Inferior parietal cortex (tissue), 1 donor: ENCODE results near the gene PFKP.
A peak's percentile ranks its signal among the peaks of the same experiment; 100 is the strongest.

ENCODE experiments used
- DNase-seq: peaks from one replicate; pipeline ENCODE4 v3.0.0-alpha.2; 2016; ENCODE audit errors: extremely low spot score

PFKP gene

GRCh38 chr10:3135006-3135405, 67.7 kb downstream of the PFKP start:
- DNase-seq, result no peak

DNA sequence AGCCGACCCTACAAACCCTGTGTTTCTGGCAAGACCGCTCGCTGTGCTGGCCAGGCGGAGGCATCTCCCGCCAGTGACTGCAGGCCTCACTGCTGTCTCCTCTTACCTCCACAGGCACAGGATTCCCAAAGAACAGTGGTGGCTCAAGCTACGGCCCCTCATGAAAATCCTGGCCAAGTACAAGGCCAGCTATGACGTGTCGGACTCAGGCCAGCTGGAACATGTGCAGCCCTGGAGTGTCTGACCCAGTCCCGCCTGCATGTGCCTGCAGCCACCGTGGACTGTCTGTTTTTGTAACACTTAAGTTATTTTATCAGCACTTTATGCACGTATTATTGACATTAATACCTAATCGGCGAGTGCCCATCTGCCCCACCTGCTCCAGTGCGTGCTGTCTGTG, 69.0 kb downstream of the PFKP start:
- no peak for DNase-seq

- peak; percentile 69 for DNase-seq
Measured at GRCh38 chr10:3136763-3137611, 69.6 kb downstream of the PFKP start.

GRCh38 chr10:3137958-3138726, 70.8 kb downstream of the PFKP start:
- no peak for DNase-seq

DNA sequence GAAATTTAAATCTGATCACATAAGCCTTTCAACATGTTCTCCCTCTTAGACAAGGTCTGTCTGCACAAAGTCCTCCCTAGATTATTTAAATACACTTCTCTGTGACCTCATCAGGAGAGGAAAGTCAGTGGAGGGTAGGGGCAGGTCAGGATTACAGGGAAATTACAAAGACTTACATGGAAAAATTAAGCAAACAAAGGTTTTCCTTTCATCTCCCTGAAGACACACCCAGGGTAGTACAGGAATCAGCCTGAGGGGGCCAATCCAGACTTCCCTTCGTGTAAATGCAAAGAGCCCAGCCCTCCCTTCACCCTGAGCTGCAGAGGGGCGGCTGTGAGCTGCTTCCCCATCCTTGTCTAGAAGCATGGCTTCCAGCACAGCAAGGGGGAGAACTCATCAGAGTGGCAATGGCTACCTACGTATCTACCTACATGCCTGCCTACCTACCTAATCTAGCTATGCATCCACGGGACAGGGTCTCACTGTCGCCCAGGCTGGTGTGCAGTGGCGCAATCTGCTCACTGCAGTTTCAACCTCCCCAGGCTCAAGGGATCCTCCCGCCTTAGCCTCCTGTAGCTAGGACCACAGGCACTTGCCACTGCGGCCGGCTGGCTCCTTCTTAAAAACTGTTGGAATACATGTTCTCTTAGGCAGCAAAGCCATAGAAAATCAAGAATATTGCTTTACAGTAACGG, 72.0 kb downstream of the PFKP start:
- DNase-seq, result no peak

DNA sequence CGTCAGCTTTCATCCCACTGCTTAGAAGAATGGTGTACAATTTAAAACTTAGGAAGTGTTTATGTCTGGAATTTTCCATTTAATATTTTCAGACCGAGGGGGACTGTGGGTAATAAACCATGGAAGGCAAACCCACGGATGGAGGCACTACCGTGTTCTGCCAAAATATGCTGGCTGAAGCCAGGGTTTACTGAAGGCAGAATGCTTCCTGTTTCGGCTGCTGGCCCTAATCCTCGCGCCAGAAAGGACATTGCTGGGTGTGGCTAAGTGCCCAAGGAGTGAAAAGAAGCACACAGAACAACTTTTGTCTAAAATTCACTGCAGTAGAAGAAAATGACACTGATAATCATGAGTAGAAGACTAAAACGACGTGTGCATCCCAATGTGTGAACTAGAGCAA, 72.9 kb downstream of the PFKP start:
- DNase-seq, result no peak

GRCh38 chr10:3141351-3142005, 74.1 kb downstream of the PFKP start:
- DNase-seq, result no peak

GRCh38 chr10:3142146-3142875, 75.0 kb downstream of the PFKP start:
- no peak for DNase-seq

GRCh38 chr10:3143366-3143765, 76.0 kb downstream of the PFKP start:
- no peak for DNase-seq

DNA sequence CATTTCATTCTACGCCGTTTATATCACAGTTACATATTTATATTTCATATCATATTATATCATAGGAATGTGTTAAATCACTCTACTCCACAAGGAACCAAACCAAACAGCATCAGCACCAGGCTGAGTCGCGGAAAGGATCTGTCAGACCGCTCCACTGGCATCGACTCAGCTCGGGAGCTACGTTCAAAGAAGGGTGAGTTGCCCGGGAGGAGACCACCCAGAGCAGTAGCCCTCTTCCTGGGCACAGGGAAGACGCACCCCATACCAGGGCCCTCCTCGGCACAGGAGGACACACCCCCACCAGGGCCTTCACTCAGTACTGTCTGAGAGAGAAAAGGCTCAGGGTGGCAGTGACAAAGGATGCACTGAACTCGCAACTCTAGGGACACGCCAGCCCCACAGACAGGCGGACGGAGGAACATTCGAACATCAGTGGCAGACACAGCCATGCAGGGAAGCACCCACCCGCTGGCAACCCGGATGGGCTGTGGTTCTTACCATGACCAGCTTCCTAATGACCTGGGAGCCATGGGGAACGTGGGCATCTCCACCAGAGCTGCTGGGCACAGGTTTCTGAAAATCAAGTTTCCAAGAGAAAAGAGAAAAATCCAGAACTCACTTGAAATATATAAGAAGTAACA, 76.6 kb downstream of the PFKP start:
- no peak for DNase-seq

- DNase-seq, result no peak
Measured at GRCh38 chr10:3145366-3145765, 78.0 kb downstream of the PFKP start.

DNA sequence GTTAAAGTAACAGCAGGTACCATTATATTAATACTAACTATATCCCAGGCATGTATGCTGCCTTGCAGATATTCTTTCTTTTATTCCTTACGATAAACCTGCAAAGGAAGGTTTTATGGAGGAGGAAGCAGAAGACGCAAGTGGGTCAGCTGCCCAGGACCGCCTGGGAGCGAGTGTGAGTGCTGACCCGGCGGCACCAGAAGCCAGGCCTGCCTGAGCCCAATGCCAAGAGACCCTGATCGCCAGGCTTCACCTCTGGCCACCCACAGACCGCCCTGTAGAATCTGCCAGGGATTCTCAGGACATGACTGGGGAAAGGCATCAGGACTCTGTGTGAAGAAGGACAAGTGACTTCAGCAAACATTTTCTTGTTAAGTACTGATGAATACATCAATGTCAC, 78.9 kb downstream of the PFKP start:
- no peak for DNase-seq

DNA sequence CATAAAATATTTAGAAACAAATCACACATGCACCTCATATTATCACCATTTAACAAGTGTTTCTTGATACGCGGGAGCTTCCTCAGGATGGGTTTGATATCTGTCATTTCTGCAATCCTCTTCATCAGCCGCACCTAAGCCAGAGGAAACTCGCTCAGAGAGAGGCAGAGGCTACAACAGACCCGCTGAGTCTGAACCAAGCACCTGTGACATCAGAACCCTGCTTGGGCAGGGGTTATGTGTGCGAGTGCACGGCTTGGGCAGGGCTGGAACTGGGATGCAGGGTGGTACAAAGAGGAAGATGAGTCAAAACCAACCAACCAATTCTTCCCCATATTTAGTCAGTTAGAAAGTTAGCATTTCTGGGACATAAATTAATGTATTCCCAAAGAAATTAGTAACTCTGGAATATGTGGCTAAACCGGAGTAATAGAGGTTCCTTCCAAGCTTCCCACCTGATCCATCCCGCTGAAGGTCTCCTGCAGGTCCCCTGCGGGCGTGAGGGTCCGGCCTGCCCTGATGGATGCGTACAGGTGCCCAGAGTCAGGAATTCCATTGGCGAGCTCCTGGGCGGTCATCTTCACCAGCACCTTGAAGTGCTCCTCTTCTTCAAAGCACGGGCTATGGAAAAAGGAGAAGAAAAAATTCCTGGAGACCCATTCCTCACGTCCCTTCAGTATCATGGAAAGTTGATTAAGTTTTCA, 79.9 kb downstream of the PFKP start:
- DNase-seq, result no peak

DNA sequence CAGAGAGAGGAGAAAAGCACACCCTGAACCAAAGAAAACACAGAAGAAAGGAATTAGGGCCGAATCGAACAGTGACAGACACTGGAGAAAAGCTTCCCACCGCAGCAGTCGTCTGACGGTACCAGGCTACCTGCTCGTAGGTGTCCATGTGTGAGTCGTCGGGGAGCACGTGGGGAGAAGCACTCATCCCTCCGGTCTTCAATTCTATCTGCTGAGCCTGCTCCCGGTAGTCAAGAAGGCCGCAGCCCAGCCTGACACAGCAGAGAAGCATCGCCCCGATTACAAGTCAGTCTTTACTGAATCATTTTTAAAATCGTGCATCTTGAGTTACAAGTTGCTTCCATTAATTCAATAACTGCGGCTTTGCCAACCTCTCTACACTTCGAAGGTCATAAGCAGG, 80.7 kb downstream of the PFKP start:
- no peak for DNase-seq

DNA sequence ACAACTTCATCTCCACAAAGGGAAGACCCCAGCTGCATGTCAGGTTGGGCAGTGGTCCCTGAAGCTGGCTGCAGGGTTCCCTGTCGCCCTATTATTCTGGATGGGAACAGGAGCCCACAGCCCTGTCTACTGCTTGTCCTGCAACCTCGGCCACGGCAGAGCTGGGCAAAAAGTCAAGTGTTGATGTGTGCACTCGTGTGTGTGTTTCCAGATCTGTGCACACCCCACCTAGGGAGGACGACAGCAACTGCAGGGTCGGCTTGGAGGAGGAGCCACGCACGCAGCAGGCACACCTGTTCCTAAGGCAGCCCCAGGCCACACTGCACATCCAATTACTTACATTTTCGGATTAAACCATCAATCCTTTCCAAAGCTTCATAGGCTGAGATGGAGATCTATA, 81.6 kb downstream of the PFKP start:
- no peak for DNase-seq

GRCh38 chr10:3149918-3150317, 82.6 kb downstream of the PFKP start:
- no peak for DNase-seq

GRCh38 chr10:3150366-3150765, 83.0 kb downstream of the PFKP start:
- DNase-seq, result no peak

DNA sequence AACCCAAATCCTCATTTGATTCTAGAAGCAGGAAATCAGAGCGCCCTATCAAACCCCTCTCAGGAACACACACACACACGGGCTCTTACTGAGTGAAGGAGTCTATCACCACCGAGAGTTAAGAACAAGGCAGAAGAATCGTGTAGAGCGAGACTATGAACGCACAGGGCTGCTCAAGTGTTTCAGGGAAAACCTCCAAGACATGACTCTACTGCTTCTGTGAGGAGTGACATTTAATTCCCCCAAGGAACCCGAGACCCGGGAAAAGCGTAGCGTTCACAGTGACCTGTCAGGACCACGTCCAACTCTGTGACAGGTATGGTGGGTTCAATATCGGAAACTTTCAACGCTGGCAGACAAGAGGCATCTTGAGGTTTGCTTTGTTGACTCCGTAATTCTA, 83.6 kb downstream of the PFKP start:
- no peak for DNase-seq

DNA sequence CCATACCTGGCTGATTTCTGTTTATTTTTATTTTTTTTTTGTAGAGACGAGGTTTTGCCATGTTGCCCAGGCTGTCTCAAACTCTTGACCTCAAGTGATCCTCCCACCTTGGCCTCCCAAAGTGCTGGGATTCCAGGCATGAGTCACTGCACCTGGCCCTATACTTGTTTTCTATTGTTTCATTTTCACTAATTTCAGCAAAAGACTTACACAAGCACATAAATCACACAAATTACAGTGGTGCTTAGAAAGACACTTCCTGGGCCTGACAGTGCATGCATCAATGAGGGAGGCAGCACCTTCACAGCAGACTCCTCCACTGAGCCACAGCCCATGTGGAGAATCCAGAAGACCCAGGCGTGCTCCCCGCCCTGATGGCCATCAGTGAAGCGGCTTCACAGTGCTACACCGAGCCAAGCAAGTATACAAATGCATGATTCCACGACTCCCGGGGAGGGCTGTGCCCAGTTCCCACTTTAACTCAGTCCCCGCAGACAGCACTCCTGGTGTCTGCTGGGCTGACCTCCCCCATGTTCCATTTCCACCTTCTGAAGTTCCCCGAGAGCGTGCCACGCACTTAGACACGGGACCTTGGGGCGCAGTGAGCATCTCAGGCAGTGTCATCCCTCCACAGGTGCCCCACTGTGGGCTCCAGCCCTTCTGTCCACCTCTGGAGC, 84.7 kb downstream of the PFKP start:
- no peak for DNase-seq

GRCh38 chr10:3152566-3152935, 85.2 kb downstream of the PFKP start:
- no peak for DNase-seq
